ENCODE results near the gene SMCHD1.
"Not testable (repeated sequence)": the region's sequence is repeated elsewhere in the genome, so short reads cannot be mapped to it uniquely, and the experiment has no call there.

The SMCHD1 gene

GRCh38 chr18:2847317-2848246 lies 192.1 kb downstream of the SMCHD1 start:
- DNase-seq, result peak in 2 of 10 donors; percentile 61 to 78
- intact Hi-C loops (cut with DNase I), result no loop called here

DNA sequence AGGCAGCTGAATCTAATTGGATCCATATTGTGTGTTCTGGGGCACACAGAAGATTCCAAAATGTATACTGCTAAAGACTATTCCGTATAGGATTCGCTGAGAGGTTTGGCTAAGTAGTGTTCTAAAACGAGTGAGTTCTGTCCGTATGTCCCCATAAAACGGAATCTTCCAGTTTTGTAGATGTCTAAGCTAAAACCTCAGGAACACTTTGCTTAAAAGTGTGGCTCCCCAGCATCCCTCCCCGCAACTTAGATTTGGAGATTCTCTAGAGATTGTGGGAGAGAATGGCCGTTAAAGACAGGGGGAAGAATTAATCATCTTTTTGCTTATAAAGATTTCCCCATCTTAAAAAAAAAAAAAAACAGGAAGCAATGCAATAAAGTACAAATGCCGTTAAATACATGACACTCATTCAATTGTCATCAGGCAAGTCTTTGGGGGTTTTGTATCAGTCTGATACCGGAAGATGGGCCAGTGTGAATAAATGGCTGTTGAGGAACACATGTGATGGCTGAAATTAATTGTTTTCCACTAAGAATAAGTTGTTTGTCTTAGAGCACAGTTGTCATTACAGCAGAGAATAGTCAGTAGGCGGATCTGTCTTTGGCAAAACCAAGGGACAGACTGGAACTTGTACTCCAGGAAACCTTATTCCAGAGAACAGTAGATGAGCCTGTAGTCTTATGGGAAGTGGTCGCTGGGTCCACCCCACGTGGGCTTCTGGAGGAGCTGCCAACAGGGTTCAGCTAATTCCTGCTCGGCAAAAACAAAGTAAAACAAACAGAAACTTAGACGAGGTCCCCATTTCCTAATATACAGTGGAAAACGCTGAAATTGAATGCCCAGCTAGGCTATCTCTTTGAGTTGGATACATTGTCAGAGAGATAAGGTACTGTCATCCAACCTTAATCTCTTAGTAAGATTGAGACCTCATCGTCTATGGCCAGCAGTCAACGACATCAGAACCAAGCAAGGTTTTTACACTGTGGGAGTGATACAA lies 193.0 kb downstream of the SMCHD1 start:
- DNase-seq, result no peak

GRCh38 chr18:2850816-2851215 lies 195.3 kb downstream of the SMCHD1 start:
- no peak for DNase-seq
- intact Hi-C loops (cut with DNase I), result no loop called here

More for the DNA sequence above, 193.0 kb downstream of the SMCHD1 start:
- intact Hi-C loops (cut with DNase I), result no loop called here

DNA sequence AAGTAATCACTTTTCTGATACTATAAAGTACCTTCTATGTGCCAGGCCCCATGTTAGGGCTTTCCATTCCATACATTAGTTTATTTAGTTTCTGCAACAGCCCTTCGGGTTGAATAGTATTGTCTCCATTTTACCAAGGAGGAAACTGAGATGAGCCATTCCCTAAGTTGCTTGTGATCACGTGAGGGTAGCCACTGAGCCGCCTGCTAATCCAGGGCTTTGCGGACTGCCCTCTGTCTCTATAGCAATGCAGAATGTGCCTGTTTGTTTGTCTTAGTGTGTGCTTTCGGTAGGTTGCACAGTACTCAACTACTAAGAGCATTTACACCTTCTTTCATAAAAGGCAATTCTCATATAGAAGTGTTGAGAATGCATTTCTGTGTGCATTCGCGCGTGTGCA lies 196.2 kb downstream of the SMCHD1 start:
- intact Hi-C loops (cut with DNase I), result no loop called here
- DNase-seq, result no peak

GRCh38 chr18:2852460-2852859 lies 196.9 kb downstream of the SMCHD1 start:
- intact Hi-C loops (cut with DNase I); DNase-seq: not testable (repeated sequence)

DNA sequence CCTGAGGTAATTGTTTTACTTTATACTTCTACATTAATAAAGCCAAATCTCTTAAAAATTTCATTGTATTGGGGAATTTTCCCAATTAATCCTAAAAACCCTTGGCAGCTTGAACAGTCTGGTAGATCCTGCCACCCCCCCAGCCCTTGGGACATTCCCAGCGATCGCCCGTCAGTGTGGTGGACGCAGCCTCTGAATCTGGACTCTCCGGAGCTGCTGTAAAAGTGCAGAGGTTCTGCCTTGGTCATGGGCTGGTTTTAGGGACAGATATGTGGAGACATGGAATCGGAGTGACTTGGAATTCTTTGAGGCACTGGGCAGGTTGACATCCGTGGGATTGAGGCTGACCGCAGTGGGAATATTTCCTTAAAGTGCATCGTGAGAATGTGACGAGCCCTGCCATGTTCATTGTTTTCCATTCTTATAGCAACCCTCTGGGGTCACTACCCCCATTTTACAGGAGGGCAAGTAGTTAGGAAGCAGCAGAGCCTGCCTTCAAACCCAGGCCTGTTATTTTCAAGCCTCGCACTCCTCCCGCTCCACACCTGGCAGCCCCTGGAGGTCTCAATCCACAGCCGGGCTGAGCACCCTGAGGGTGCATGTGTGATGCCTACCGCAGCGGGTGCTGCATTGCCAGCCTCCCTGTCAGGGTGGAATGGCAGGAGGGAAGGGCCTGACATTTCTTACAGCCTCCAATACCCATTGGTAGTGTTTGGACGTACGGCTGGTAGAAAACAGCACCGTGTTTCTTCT lies 197.8 kb downstream of the SMCHD1 start:
- intact Hi-C loops (cut with DNase I), result no loop called here
- no peak for DNase-seq

- no peak for DNase-seq
- intact Hi-C loops (cut with DNase I), result no loop called here
These were observed 198.6 kb downstream of the SMCHD1 start for GRCh38 chr18:2853926-2854664.

Measured in posterior cingulate gyrus (tissue), 11 donors.